ENCODE results near the gene PDE4B.
A peak's percentile ranks its signal among the peaks of the same experiment; 100 is the strongest.

The PDE4B gene

DNA sequence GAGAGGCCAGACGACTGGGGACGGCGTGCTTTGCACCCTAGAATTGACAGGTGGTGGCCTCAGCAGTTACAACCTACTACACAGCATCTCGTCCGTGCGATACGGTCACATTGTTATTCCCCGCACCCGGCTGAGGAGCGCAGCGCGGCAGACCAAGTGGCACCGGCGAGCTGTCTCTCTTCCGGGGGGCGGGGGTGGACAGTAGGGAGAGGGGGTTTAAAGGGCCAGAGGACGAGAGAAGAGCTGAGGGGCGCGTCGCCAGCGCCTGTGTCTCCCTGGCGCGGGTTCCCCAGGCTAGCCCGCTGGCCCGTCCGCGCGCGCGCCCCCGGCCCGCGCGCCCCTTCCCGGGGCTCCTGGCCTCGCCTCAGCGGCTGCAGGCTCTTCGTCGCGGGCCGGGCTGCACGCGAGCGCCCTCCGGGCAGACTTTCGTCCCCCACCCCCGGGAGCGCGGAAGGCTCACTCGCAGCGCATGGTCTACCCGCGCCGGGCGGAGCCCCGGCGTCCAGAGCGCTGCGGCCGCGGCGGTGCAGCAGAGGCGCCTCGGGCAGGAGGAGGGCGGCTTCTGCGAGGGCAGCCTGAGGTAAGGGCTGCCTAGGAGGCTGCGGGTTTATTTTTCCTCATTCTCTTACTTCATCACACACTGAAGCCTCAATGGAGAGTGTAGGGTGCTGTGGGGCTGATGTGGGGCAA lies at the start of gene PDE4B:
Gene PDE4B, plus strand, starts transcription at position 227 of the 690 bp plus-strand sequence.
- DNase-seq: no peak

GRCh38 chr1:65744731-65745130 lies 48.0 kb upstream of the PDE4B start:
- no peak for DNase-seq

- no peak for DNase-seq
Measured at GRCh38 chr1:65751961-65752360, 40.7 kb upstream of the PDE4B start.

DNA sequence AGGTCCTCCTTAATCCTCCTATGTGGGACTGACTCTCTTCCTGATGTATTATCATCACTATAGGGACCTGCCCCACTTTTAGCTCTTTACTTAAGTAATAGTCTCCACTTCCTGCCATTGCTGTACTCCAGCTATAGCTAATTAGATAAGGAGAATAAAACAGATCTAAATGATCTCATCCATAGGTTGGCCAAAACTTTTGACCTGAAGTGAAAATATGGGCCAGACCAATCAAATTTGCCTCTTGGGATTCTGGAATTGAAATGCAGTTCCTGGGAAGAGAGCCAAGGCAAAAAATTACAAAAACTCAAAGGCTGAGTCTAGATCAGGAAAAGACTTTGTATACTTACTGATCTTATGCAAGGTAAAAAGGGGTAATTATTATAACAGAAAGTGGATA lies 36.1 kb upstream of the PDE4B start:
- no peak for DNase-seq

DNA sequence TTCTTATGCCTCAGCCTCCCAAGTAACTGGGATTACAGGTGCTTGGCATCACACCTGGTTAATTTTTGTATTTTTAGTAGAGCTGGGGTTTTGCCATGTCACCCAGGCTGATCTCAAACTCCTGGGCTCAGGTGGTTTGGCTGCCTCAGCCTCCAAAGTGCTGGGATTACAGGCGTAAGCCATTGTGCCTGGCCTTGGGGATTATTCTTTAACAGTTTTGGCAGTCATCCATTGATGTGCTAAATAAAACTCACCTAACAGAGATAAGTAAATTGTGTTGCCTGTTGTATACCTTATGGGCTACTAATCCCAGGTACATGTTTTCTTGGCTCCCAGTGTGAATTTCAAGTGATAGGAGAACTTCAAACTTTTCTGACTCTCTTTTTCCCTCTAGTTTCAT lies 35.2 kb upstream of the PDE4B start:
- DNase-seq: no peak

- DNase-seq: no peak
Measured at GRCh38 chr1:65758128-65758527, 34.6 kb upstream of the PDE4B start.

- no peak for DNase-seq
Measured at GRCh38 chr1:65759516-65759915, 33.2 kb upstream of the PDE4B start.

DNA sequence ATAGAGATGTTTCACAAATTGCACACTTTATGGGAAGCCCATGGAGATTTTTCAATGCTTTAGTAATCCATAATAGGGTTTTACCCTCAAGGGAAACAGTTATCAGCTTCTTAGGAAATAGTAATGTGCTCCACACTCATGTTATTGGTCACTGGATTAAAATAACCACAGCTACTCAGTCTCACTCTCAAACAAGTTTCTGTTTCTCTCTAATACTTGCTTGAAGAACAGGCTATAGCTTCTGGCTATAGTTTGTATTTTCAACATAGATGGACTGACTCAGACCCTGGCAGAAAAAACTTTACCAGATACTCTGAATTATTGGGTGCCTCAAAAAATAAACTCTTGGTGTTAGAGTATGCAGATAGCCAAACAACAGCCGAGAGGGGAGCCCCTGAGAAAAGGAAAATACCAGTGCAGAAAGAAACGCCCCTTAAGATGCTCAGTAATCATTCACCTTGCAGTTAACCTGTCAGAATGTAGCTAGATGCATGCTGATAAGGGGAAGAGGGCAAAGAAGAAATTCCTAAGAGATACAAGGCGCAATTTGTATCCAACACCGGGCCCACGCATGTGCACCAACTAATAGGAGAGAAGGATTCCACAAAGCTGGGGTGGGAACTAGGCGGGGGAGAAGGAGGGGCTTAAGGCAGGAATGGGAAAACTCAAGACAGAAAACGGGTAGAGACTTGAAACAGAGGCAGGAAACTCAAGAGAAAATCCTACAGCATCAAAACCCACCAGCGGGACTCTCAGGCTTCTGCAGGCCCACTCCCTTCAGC lies 30.4 kb upstream of the PDE4B start:
- DNase-seq: no peak

GRCh38 chr1:65764052-65764451 lies 28.6 kb upstream of the PDE4B start:
- no peak for DNase-seq

DNA sequence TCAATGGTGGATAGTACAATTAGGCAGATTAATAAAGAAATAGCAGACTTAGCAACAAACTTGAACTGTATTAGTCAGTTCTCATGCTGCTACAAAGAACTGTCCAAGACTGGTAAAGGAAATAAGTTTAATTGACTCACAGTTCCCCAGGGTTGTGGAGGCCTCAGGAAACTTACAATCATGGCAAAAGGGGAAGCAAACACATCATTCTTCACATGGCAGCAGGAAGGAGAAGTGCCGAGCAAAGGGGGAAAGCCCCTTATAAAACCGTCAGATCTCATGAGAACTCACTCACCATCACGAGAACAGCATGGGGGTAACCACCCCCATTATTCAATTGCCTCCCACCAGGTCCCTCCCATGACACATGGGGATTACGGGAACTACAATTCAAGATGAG lies 27.1 kb upstream of the PDE4B start:
- DNase-seq: no peak

DNA sequence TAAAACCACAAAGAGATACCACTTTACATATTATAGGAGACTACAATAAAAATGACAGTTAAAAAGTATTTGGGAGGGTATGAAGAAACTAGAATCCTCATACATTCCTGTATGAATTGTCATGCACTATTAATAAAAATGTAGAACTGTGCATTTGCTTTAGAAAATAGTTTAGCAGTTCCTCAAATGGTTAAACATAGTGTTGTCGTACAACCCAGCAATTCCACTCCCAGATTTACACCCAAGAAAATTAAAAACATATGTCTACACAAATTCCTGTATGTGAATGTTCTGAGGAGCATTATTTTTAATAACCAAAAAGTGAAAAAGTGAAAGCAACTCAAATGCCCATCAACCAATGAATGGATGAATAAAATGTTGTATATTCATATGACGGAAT lies 23.1 kb upstream of the PDE4B start:
- DNase-seq: no peak

DNA sequence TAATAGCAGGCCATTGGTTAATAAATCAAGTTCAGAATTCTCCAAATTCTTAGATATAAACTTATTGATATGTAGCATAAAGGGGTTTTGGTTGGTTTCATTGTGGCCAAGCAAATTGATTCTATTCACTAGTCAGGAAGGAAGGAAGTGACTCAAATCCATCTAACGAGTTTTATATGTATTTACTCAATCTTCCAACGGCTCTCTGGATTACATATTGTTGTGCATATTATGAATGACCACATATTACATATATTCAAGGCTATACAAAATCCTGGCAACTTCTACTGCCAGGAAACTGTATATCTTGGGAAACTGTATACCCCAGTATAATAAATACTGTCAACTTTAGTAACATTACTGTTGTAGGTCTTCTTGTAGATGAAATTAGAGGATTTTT lies 20.1 kb upstream of the PDE4B start:
- DNase-seq: peak; percentile 24

DNA sequence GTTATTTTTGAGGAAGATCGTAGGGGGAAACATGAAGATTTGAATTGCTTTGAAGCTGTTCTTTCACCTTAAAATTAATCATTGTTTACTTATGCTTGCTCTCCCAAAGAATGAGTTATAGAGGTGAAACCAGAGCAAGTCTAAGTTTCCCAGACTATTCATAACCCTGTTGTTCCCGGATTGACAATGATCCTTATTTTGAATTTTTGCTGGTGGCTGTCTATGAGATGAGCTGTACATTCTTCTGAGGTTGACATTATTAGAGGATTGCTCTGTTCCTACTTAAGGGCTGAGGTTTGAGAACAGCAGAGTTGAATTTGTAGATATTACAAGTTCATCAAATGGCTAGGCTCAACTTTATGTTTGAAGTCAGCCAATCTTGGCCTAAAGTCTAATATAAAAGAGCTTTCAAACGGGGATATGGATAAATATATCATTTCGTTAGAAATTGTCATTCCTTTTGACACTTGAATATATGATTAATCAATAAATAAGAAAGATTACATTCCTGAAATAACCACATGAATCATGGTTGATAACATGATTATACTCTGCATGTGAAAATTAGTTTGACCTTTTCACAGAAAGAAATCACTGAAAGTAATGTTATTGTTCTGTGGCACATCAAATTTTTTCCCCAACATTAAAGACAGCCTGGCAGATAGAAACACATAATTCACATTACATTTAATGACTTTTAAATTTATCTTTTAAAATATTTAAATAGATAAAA lies 19.1 kb upstream of the PDE4B start:
- DNase-seq: no peak

DNA sequence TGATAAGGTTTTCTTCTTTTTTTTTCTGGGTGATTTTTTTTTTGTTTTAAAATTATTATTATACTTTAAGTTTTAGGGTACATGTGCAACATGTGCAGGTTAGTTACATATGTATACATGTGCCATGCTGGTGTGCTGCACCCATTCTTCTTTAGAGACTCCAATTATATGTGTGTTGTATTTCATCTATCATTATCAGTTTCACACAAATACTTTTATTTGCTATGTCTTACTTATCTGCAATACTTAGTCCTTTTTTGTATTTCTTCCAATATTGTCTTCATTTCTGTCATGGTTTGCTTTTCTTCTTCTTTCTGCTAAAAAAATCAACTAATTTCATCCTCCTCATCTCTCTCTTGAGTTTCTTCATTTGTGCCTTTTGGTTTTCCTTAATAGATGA lies 3.9 kb upstream of the PDE4B start:
- DNase-seq: no peak

DNA sequence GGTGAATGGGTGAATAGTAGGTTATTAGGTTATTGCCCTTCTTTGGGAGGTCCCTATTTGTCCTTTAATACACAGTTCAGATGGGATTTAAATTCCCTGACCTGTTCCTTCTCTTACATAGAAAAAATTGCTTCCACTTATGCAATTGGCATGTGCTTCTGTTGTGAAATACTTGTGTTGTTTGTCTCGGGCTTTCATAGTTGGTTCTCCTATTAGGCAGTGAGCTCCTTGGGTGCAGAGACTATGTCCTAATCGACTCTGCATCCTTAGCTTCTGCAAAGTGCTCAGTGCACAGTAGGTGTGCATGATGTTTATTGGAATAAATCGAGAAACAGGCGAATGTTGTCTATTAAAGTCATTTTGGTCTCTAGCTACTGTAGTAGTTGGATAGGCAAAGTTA lies 1.3 kb upstream of the PDE4B start:
- DNase-seq: no peak

DNA sequence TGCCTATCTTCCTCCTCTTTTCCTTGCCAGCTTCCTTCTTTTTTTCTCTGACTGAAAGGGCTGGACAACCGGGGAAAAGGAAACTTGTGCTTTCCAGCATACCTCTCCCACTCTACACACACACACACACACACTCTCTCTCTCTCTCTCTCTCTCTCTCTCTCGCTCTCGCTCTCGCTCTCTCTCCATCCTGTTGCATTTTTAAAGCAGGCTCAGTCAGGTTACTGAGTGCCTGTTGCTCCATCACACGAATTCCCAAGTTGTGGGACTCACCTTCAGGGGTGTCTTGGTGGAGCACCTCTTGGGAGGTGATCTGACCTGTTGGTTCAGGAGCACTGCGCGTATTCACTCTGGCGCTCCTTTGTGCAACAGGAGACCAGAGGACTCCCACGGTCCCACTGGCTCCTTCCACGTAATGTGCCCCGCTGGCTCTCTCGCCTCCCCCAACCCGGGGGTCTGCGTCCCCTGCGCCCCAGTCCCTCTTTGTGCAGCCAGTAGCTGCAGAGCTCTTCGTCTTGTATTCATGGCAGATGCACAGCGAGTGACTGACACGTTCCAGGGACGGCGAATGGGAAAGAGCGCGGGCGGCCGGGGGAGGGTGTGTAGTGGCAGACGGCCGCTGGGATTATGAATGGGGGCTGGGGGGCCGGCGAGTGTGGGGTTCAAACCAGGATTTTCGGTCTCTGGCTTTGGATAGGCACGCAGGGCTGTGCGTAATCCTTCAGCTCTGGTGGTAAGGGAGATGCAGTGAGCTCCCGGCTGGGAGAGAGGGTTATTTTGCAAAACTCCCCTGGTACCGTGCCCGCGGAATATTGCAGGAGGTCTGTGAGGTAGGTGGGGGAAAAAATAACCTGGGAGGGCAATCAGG lies 660 bp upstream of the PDE4B start:
- DNase-seq: no peak

- no peak for DNase-seq
Measured at GRCh38 chr1:65793359-65793732, 651 bp downstream of the PDE4B start.

DNA sequence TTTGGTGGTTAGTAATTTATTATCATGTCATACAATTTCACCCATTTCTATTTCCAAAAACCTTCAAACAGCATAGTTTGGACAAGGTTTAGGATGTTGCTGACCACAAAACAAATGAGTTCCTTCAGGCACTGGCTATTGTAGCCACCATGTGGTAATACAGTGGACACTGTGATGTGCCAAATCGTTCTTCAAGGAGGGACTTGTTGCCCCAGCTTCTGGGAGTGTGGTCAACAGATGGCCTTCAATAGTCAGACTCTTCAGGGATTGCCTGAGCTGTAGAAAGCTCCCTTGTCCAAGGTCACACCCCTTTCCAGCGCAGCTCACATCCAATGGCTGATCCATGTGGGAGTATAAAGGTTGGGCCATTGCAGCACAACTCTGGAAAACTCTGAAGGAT lies 2.6 kb downstream of the PDE4B start:
- no peak for DNase-seq

- DNase-seq: no peak
Measured at GRCh38 chr1:65799601-65800000, 6.9 kb downstream of the PDE4B start.

DNA sequence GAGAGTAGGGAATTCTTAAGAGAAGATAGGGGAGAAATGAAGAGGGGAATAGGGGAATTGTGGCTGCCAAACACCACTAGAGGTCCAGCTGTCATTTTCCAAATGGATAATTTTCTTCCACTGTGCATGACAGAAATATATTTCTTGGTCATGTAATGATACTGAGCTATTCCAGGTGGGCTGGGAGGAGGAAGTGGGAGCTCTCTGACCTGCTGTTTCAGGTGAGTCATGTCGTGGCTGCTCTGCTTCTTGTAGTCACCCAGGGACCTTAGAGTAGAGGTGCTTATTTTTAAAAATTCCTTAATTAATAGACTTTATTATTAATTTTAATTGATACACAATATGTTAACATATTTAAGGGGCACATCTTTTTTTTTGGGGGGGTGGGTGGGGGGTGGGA lies 11.9 kb downstream of the PDE4B start:
- no peak for DNase-seq

- peak; percentile 93 for DNase-seq
Measured at GRCh38 chr1:65812065-65812464, 19.4 kb downstream of the PDE4B start.

DNA sequence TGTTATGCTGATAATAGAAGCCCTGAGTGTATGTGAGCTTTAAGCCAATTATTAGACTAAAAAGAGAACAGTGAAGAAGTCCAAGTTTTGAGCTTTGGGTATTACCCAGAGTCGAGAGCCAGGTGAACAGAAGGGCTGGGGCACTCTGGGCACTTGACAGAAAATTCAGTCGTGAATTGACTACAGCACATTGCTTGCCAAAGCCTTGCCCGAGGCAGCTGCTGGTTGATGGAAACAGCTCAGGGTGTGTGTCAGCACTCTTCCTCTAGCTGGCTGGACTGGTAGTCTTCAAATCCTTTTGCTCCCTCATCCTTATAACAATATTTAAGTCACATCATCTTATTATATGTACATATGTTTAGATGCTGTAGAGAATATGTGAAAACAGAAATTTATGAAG lies 21.3 kb downstream of the PDE4B start:
- DNase-seq: peak; percentile 44

- DNase-seq: no peak
Measured at GRCh38 chr1:65814752-65815151, 22.1 kb downstream of the PDE4B start.
